GM19455 (cell line): Measurements from ENCODE around the gene SPRING1.

Source experiments
- ATAC-seq: cut with Tn5 transposase; IDR thresholded peaks from one replicate; pipeline ENCODE4 v1.9.1; 2021; ENCODE audit not compliant: unreplicated experiment

SPRING1 gene

GRCh38 chr12:116710370-116711150, 27.3 kb downstream of the SPRING1 start:
- ATAC-seq: no peak

GRCh38 chr12:116709768-116710167, 28.1 kb downstream of the SPRING1 start:
- no peak for ATAC-seq

GRCh38 chr12:116708826-116709756, 28.8 kb downstream of the SPRING1 start:
- ATAC-seq: no peak

DNA sequence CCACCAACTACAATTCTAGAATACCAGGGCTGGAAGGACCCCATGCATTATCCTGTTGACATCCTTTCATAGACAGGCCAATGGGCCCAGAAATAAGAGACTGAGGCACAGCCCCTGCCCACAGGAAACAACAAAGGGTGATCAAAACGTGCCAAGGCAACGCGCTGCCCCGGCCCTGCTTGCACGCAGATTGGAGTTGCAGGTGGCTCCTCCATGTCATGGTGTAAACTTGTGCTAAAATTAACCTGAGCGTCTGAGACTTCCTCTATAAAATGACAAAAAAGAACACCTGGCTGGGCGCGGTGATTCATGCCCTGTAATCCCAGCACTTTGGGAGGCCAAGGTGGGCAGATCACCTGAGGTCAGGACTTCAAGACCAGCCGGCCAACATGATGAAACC, 30.1 kb downstream of the SPRING1 start:
- ATAC-seq: no peak

- ATAC-seq: no peak
Measured at GRCh38 chr12:116703214-116703795, 34.6 kb downstream of the SPRING1 start.

DNA sequence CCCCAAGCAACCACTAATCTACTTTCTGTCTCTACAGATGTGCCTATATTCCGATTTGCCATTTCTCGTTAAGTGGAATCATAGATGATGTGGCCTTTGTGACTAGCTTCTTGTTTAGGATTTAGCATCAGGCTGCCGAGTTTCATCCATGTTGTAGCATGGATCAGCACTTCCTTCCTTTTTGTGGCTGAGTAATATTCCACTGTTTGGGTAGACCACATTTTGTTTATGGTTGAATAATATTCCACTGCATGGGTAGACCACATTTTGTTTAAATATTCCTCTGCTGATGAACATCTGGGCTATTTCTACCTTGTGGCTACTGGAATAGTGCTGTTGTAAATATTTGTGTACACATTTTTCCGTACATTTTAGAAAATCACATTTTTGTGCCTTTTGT, 36.4 kb downstream of the SPRING1 start:
- no peak for ATAC-seq

- no peak for ATAC-seq
Measured at GRCh38 chr12:116700066-116700465, 37.8 kb downstream of the SPRING1 start.

GRCh38 chr12:116698554-116699075, 39.3 kb downstream of the SPRING1 start:
- no peak for ATAC-seq

GRCh38 chr12:116698116-116698515, 39.8 kb downstream of the SPRING1 start:
- no peak for ATAC-seq

DNA sequence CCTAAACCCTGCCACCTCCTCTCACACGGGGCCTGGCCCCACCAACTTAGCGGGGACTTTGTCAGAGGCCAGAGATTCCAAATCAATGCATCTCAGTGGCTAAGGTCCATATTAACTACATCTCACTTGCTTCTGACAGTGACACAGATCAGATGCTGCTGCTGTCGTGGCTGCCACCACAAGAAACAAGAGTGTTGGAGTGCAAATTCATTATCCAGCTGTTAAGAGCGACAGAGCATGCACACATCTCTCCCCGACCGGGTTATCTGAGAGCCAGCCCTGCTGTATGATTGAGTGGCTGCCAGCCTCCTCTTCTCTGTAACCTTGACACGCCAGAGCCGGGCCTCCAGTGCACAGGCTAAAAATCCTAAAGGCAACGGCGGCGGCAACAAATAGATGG, 40.2 kb downstream of the SPRING1 start:
- no peak for ATAC-seq

GRCh38 chr12:116697305-116697704, 40.6 kb downstream of the SPRING1 start:
- no peak for ATAC-seq

GRCh38 chr12:116695464-116695725, 42.5 kb downstream of the SPRING1 start:
- ATAC-seq: no peak

DNA sequence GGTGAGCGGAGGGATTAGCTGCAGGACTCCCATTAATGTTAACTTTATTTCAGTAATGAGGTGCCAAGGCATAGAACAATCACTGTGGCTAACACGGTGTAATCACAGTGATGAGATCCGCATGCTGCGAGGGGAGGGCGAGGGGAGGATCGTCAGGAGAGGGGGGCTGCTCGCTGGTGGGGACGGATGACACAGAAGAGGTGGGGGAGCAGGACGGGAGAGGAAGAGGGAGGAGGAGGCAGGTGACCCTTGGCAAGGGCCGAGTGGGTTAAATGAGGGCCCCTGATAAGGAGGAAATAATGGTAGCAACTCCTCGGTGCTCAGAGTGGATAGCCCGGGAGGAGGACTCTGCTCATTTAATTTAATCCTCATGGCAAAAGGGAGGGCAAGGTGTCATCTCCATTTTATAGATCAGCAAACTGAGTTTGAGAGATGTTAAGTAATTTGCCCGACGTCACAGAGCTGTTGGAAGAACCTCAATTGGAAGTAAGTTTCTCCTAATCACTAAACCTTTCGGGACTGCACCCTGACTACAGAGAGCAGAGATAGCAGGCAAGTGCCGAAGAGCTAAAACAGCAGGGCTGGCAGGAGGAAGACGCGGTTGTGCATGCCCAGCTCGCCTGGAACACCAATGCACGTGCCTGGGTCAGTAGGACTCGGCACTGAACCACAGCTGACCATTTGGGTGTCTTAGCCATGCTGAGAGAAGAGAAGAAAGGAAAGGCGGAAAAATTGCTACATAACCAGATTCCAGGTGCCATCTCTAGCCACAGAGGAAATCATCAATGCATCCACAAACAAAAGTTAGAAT, 43.0 kb downstream of the SPRING1 start:
- no peak for ATAC-seq

DNA sequence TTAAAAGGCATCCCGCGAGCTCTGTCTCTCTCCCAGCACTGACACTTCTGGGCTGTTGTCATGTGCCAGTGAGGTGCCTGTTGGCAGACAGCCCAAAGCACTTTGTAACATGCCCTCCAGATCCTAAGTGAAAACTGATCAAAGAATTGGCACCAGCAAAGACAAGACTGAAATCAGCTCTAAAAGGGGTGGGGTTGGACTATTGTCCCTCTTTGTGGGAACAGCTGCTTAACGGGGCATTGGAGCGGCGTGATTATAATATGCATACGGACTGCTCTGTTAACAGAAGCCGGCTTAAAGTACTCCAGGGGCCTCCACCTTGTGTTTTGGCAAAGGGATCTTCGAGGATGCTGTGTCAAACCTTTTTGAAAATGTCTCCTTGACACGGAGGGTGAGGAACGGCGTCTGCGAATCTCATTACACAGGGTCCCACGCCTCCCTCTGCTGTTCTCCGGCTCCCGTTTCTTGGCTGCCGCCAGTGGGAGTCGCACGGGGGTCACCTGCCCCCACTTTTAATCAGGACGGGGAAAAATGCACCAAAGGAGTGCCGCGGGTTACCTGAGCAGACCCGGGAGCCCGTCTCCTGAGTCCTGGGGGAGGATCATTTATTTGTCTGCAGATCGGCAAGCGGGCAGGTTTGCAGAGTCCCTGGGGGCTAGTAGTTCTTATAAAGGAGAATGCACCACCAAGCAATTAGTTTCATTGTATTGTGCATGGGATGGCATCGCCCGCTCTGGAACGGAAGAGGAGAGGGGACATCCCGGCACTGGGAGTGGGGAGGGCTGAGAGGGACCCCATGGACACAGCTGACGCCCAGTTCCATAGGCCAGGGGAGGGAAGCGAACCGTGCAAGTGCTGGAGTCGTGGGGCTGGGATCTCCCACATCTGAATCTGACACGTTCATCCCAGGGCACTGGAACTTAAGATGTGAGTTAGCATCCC, 44.3 kb downstream of the SPRING1 start:
- ATAC-seq: no peak

GRCh38 chr12:116692605-116693004, 45.3 kb downstream of the SPRING1 start:
- no peak for ATAC-seq

DNA sequence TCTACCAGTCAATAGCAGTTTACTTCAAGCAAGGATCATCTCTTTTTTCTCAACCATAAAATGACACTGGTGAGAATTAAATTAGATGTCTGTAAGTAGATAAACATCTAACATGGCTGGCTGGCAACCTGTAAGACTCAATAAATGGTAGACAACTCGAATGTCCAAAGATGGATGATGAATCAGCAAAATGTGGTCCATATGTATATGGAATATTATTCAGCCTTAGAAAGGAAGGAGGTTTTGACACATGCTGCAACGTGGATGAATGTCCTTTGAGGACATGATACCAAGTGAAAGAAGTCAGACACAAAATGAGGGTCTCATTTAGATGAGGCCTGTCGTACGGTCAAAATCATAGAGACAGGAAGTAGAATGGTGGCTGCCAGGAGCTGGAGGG, 46.2 kb downstream of the SPRING1 start:
- no peak for ATAC-seq

- ATAC-seq: no peak
Measured at GRCh38 chr12:116691205-116691604, 46.7 kb downstream of the SPRING1 start.

GRCh38 chr12:116689979-116690744, 47.7 kb downstream of the SPRING1 start:
- no peak for ATAC-seq

DNA sequence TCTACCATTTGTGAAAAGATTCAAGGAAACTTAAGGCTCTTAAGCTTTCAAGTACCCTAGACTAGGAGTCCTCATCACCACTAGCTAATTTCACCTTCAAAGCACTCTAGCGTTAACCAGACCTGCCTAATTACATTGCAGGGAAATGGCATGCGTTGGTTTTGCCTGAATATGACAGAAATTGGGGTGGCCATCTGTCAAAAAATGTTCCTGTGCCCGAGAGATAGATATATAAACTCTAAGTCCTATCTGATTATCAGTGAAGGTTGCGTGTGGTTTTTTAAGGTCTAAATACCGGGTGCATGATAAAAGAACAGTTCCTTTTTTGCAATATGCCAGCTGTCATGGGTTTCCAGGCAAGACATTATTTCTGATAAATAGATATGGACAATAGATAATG, 48.3 kb downstream of the SPRING1 start:
- no peak for ATAC-seq
